GM20000 (cell line): ENCODE data around the gene ARRDC1.

Experiments used
- DNase-seq: peaks from one replicate; pipeline ENCODE4 v3.0.0; 2012; ENCODE audit warnings: low spot score
- TF ChIP-seq, protein P1 (sequence below): IDR thresholded peaks from 2 replicates; pipeline ENCODE4 v1.5.1; 2012; ENCODE audit warnings: mild to moderate bottlenecking, control low read depth; ENCODE audit errors: extremely low read depth, missing control alignments

The ARRDC1 gene

DNA sequence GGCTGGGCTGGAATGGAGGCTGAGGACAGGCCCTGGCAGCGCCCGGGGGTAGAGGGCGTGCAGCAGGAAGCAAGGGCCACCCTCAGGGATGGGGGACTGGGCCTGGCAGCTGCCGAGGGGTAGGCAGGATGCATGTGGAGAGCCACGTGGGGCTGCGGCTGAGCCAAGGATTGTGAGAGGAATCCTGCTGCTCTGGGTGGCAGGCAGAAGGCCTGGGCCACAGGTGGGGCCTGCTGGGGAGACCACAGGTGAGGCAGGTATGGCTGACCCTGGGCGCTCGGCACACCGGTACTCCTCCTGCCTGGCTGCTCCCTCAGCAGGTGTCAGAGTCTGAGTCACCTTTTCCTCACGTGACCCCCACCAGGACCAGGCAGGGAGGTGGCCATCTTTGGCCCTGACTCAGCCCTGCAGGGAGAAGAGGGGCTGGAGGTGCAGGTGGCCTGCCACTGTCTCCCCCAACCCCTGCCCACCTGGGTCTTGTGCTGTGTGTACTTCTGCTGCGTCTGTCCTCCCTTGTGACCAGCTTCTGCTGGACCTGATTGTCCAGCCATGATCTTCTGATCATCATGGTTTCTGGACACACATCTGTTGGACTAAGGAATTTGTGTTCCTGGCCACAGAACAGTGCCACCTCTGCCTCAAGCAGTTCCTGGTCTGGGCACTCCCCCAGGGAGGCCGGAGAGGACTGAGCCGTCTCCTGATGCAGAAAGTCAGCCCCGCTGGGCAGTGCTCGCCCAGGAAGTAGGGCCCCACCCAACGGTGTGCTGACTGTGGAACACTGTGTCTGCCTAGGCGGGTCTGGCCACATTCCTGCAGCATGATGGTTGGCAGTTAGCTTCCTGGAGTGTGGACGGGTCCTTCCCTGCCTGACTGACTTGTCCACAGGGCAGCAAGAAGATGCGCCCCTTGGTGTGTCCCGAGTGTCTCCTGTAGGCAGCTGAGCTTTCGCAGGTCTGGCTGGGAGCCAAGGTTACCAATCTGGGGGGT lies 6.4 kb downstream of the ARRDC1 start:
- DNase-seq, result no peak
- TF ChIP-seq, protein P1, sequence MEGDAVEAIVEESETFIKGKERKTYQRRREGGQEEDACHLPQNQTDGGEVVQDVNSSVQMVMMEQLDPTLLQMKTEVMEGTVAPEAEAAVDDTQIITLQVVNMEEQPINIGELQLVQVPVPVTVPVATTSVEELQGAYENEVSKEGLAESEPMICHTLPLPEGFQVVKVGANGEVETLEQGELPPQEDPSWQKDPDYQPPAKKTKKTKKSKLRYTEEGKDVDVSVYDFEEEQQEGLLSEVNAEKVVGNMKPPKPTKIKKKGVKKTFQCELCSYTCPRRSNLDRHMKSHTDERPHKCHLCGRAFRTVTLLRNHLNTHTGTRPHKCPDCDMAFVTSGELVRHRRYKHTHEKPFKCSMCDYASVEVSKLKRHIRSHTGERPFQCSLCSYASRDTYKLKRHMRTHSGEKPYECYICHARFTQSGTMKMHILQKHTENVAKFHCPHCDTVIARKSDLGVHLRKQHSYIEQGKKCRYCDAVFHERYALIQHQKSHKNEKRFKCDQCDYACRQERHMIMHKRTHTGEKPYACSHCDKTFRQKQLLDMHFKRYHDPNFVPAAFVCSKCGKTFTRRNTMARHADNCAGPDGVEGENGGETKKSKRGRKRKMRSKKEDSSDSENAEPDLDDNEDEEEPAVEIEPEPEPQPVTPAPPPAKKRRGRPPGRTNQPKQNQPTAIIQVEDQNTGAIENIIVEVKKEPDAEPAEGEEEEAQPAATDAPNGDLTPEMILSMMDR, result no peak

DNA sequence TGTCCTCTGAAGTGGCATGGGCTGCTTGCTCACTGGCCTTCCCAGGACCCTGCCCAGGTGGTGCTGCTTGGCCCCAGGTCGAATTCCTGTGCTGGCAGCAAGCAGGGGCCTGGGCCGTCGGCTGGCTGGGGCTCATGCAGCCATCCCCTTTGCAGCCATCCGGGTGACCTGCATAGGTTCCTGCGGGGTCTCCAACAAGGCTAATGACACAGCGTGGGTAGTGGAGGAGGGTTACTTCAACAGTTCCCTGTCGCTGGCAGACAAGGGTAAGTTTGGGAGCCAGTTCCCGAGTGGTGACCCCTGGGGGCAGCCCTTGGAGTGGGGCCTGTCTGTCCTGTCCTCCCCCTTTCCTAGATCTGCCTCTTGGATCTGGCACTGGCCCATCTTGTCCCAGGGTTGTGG lies 7.3 kb downstream of the ARRDC1 start:
- TF ChIP-seq, protein P1, result no peak
- no peak for DNase-seq

DNA sequence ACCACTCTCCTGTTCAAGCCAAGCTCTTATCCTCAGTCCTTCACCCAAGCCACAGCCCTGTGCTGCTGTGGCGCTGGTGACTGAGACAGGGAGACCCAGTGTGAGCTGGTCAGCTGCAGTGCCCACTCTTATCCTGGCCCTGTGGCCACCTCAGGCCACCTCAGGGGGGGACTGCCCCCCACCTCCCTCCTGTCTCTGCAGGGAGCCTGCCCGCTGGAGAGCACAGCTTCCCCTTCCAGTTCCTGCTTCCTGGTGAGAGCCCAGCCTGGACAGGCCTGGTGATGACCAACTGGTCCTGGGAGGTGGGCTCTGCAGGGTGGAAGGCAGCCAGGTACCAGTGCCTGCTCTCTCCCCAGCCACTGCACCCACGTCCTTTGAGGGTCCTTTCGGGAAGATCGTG lies 7.8 kb downstream of the ARRDC1 start:
- TF ChIP-seq, protein P1, result no peak
- no peak for DNase-seq

DNA sequence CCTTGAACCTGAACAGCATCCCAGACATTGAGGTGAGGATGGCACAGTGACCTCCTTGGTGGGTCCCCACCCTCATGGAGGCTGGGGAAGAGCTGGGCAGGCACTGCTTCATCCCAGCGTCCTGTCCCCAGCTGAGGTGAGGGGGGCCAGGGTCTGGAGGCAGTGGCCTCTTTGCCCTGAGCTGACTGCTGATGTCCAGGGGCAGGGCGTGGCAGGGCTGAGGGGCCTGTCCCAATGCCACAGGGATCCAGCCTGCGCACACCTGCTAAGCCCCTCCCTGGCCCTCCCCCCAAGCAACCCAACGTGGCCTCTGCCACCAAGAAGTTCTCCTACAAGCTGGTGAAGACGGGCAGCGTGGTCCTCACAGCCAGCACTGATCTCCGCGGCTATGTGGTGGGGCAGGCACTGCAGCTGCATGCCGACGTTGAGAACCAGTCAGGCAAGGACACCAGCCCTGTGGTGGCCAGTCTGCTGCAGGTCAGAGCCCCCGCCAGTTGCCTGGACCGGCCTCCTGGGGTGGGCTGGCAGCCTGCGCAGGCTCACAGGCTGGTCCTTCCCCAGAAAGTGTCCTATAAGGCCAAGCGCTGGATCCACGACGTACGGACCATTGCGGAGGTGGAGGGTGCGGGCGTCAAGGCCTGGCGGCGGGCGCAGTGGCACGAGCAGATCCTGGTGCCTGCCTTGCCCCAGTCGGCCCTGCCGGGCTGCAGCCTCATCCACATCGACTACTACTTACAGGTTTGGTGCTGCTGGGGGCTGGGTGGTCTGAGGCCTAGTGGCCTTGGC lies 8.4 kb downstream of the ARRDC1 start:
- TF ChIP-seq, protein P1, result no peak
- no peak for DNase-seq

DNA sequence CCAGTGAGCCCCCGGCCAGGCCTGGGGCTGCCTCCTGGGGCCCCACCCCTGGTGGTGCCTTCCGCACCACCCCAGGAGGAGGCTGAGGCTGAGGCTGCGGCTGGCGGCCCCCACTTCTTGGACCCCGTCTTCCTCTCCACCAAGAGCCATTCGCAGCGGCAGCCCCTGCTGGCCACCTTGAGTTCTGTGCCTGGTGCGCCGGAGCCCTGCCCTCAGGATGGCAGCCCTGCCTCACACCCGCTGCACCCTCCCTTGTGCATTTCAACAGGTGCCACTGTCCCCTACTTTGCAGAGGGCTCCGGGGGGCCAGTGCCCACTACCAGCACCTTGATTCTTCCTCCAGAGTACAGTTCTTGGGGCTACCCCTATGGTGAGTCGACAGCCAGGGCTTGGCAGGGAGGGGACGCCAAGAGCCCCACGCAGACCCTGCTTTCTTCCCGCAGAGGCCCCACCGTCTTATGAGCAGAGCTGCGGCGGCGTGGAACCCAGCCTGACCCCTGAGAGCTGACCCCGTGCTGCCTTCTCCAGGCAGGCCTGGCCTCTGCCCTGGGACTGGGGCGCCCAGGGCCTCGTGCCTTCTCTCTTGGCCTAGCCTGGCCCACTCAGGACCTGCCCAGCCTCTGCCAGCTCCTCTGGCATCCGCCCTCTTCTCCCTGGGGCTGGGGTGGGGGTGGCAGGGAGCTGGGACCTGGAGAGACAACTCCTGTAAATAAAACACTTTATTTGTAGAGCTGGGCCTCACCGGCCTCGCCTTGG lies 9.3 kb downstream of the ARRDC1 start:
- TF ChIP-seq, protein P1, result no peak
- DNase-seq, result no peak

DNA sequence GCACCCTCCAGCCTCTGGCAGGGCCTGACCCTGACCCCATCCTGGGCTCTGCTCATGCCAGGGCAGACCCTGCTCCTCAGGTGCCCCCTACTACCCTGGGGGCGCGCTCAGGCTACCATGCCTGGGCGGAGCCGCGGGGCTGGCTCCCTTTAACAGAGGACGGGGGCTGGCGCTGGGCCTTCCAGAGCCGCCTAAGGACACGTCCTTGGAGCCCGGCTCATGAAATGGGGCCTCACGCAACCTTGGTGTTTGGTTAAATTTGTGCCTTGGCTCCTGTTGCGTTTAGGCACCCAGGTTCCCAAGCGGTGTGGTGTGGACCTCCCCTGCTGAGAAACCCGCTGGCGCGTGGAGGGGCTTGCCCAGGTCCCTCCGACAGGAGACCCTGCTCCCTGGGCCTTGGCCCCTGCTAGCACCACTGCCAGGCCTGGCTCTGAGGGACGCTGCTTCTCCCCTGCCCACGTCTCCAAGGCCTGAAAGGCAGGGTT lies 9.9 kb downstream of the ARRDC1 start:
- TF ChIP-seq, protein P1, result no peak

More for the DNA sequence above, 9.9 kb downstream of the ARRDC1 start:
- no peak for DNase-seq
